ENCODE results near the gene THOP1. TPM values are rescaled to one million over a fixed set of nuclear protein-coding genes. Genes with fewer than 3 reads are reported as not detected.

Gene THOP1
- total RNA-seq, 1 donor from 2014 or later = 45.2 TPM

GRCh38 chr19:2819540-2820111, 34.3 kb downstream of the THOP1 start, which contains the start of gene ZNF554:
Gene ZNF554, plus strand, starts transcription at chr19:2819868. Its CDS starts 204 bp downstream, at chr19:2820072.
- peak within 1 kb of the TSS; percentile 83 for H3K4me3 Mint-ChIP-seq (ENCODE audit: unreplicated experiment)
- no peaks in the 10 kb centered on the region for H3K27me3 Mint-ChIP-seq (ENCODE audit: unreplicated experiment)
- no peaks in the 10 kb centered on the region for H3K9me3 Mint-ChIP-seq (ENCODE audit: unreplicated experiment)
- peaks cover 5% of the 10 kb centered on the region for H3K36me3 Mint-ChIP-seq (ENCODE audit: unreplicated experiment)
- peaks cover 9% of the 10 kb centered on the region for H3K4me1 Mint-ChIP-seq (ENCODE audit: unreplicated experiment)
- DNase-seq (ENCODE audit: extremely low spot score, unreplicated experiment) = peak; percentile 99
- peak; percentile 95 for TF ChIP-seq CTCF (IDR thresholded peaks at IDR 0.05)
- H3K27ac Mint-ChIP-seq (ENCODE audit: unreplicated experiment) = peak within 1 kb of the TSS; percentile 47

GRCh38 chr19:2820112-2820702, 34.9 kb downstream of the THOP1 start:
- H3K27ac Mint-ChIP-seq (ENCODE audit: unreplicated experiment) = peak overlapping the region; percentile 47
- no peak for TF ChIP-seq CTCF (IDR thresholded peaks at IDR 0.05)
- H3K27me3 Mint-ChIP-seq (ENCODE audit: unreplicated experiment) = no peaks in the 10 kb centered on the region
- H3K9me3 Mint-ChIP-seq (ENCODE audit: unreplicated experiment) = no peaks in the 10 kb centered on the region
- H3K36me3 Mint-ChIP-seq (ENCODE audit: unreplicated experiment) = peaks cover 7% of the 10 kb centered on the region
- H3K4me1 Mint-ChIP-seq (ENCODE audit: unreplicated experiment) = peaks cover 9% of the 10 kb centered on the region
- peak overlapping the region; percentile 83 for H3K4me3 Mint-ChIP-seq (ENCODE audit: unreplicated experiment)
- no peak for DNase-seq (ENCODE audit: extremely low spot score, unreplicated experiment)

GRCh38 chr19:2822846-2823245, 37.5 kb downstream of the THOP1 start:
- no peaks in the 10 kb centered on the region for H3K9me3 Mint-ChIP-seq (ENCODE audit: unreplicated experiment)
- H3K27ac Mint-ChIP-seq (ENCODE audit: unreplicated experiment) = no peak overlapping the region
- TF ChIP-seq CTCF (IDR thresholded peaks at IDR 0.05) = no peak
- no peak for DNase-seq (ENCODE audit: extremely low spot score, unreplicated experiment)
- H3K4me3 Mint-ChIP-seq (ENCODE audit: unreplicated experiment) = no peak overlapping the region
- peaks cover 21% of the 10 kb centered on the region for H3K36me3 Mint-ChIP-seq (ENCODE audit: unreplicated experiment)
- no peaks in the 10 kb centered on the region for H3K27me3 Mint-ChIP-seq (ENCODE audit: unreplicated experiment)
- H3K4me1 Mint-ChIP-seq (ENCODE audit: unreplicated experiment) = peaks cover 9% of the 10 kb centered on the region

- Mint-ChIP-seq H3K36me3 (ENCODE audit: unreplicated experiment) (peaks cover 29% of the 10 kb centered on the region), H3K4me3 (ENCODE audit: unreplicated experiment) (no peak overlapping the region), H3K9me3 (ENCODE audit: unreplicated experiment) (peaks cover 6% of the 10 kb centered on the region), H3K27ac (ENCODE audit: unreplicated experiment) (no peak overlapping the region), H3K27me3 (ENCODE audit: unreplicated experiment) (no peaks in the 10 kb centered on the region), H3K4me1 (ENCODE audit: unreplicated experiment) (peaks cover 9% of the 10 kb centered on the region)
- DNase-seq (ENCODE audit: extremely low spot score, unreplicated experiment) = no peak
- TF ChIP-seq CTCF (IDR thresholded peaks at IDR 0.05) = no peak
Measured at GRCh38 chr19:2823646-2824045, 38.3 kb downstream of the THOP1 start.

GRCh38 chr19:2824129-2824528, 38.8 kb downstream of the THOP1 start:
- Mint-ChIP-seq H3K9me3 (ENCODE audit: unreplicated experiment) (peaks cover 7% of the 10 kb centered on the region), H3K36me3 (ENCODE audit: unreplicated experiment) (peaks cover 31% of the 10 kb centered on the region), H3K4me1 (ENCODE audit: unreplicated experiment) (peaks cover 9% of the 10 kb centered on the region), H3K4me3 (ENCODE audit: unreplicated experiment) (no peak overlapping the region), H3K27ac (ENCODE audit: unreplicated experiment) (no peak overlapping the region), H3K27me3 (ENCODE audit: unreplicated experiment) (no peaks in the 10 kb centered on the region)
- TF ChIP-seq CTCF (IDR thresholded peaks at IDR 0.05) = no peak
- DNase-seq (ENCODE audit: extremely low spot score, unreplicated experiment) = no peak
